ENCODE data around the gene CRYBB1.
A peak's percentile ranks its signal among the peaks of the same experiment; 100 is the strongest.

The CRYBB1 gene

DNA sequence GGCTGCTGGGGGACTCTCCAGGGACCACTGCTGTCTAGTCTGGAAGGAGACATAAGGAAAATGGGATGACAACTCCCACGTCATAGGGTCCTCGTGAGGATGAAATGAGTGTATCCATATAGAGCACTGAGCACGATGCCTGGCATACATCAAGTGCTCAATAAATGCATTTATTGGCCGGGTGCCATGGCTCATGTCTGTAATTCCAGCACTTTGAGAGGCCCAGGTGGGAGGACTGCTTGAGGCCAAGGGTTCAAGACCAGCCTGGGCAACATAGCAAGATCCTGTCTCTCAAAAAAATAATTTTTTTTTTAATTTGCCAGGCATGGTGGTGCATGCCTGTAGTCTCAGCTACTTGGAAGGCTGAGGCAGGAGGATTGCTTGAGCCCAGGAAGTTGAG, 15.7 kb downstream of the CRYBB1 start:
- DNase-seq = no peak

- DNase-seq = no peak
Observed at GRCh38 chr22:26601726-26602125, 16.1 kb downstream of the CRYBB1 start.

DNA sequence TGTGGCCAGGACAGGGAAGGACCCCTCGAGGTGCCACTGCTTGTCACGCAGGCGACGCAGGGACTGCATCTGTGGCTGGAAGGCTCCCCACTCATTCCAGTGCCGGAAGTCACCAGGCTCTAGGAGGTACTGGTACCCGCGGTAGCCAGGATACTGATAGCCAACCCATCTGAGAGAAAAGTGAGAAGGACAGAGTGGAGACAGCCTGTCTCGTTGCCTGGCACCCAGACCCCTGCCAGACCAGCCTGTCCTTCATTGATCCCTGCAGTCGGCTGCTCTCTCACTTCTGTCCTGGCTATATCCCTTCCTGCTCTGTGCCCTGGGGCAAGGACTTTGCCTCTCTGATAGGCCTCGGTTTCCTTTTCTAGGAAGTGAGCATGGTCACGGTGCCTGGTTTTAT, 18.3 kb downstream of the CRYBB1 start:
- no peak for DNase-seq

GRCh38 chr22:26597480-26597879, 20.3 kb downstream of the CRYBB1 start:
- no peak for DNase-seq

DNA sequence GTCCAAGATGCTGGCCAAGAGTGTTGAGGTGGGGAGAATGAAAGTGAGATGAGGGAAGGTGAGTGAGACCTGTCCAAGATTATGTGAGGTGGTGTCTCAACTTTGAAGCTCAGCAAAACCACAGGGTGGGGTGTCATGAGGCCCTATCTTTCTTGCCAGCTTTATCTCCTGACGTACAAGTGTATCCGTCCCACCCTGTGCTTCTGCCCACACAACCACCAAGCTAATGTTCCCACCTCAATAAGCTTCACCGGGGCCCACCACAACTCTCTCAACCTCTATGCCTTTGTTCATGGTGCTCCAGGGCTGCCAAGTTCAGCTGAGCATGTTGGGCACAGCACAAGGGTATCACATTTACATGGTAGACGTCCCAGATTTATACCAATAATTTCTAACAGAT, 20.8 kb downstream of the CRYBB1 start:
- peak; percentile 38 for DNase-seq

DNA sequence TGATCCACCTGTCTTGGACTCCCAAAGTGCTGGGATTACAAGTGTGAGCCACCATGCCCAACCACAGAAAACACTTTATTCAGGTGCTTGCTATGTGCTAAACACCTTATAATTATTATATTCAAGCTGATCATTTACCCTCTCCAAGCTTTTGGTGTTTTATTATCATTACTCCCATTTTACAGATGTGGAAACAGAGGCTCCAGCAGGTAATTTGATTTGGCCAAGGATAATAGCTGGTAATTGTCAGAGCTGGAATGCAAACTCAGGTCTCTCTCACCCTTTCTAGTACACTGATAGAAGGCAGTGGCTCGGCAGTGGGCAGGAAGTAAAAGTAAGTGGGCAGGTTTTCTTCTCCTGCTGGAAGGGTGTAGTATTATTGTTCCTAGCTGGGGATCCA, 24.1 kb downstream of the CRYBB1 start:
- no peak for DNase-seq

GRCh38 chr22:26592421-26592891, 25.4 kb downstream of the CRYBB1 start:
- DNase-seq = peak; percentile 38

- DNase-seq = peak; percentile 89
Observed at GRCh38 chr22:26589845-26590736, 27.7 kb downstream of the CRYBB1 start, which contains the start of gene TPST2. Gene TPST2, minus strand, starts transcription at chr22:26590132. Its CDS starts 48,502 bp downstream, at chr22:26541630.

DNA sequence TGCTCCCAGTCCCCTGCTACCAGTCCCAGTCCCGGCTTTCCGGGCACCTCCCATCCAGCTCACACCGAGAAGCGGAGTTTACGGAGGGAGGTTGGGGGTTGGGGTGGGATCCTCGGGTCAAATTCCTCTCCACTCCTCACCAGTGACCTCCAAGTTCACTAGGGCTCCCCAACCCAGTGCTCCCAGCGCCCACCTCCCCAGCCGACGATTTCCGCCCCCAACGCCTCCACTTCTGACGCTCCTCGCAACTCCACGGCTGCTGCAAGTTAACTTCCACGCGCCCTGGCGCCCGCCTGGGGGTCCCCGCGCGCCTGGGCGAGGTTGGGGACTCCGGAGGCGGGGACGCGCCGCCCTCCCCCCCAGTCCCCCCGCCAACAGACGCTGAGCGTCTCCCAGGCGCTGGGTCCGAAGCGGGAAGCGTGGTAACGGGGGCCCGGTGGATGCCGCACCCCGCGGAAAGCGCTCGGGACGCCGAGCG, 28.4 kb downstream of the CRYBB1 start:
- DNase-seq = no peak

GRCh38 chr22:26588729-26589366, 29.0 kb downstream of the CRYBB1 start:
- no peak for DNase-seq

DNA sequence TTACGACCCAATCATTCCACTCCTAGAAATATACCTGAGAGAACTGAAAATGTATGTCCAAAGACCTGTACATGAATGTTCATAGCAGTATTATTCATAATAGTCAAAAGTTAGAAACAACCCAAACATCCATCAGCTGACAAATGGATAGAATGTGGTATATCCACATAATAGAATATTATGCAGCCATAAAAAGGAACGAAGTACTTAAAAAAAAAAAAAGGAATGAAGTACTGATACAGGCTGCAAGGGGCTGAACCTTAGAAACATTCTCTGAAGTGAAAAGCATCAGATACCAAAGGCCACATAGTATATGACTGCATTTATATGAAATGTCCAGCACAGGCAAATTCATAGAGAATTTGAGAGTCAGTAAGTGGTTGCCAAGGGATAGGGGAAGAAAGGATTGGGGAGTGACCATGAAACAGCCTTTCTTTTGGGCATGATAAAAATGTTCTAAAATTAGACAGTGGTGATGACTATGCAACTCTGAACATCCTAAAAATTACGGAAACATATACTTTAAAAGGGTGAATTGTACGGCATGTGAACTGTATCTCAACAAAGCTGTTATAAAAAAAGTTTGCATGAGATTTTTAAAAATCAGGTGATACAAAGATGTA, 29.7 kb downstream of the CRYBB1 start:
- no peak for DNase-seq

- no peak for DNase-seq
Observed at GRCh38 chr22:26586556-26587325, 31.1 kb downstream of the CRYBB1 start.

- no peak for DNase-seq
Observed at GRCh38 chr22:26585104-26585790, 32.6 kb downstream of the CRYBB1 start.

- no peak for DNase-seq
Observed at GRCh38 chr22:26584010-26584409, 33.8 kb downstream of the CRYBB1 start.

DNA sequence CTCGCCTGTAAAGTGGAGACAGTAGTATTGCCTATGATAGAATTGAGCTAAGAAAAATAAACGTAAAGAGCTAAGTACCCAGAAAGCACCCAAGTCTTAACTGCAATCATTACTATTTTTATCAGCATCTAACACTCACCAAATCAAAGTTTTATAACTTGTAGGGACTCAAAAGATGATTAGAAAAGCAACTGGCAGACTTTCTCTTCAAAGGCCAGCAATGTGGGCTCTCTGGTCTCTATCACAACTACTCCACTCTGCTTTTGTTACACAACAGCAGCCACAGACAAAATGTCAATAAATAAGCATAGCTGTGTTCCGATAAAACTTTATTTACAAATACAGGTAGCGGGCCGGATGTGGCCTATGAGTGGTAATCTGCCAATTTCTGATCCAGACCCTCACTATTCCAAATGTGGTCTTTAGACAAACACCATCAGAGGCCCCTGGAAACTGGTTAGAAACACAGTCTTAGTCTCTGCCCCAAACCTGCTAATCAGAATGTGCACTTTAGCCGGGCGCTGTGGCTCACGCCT, 36.1 kb downstream of the CRYBB1 start:
- DNase-seq = no peak

GRCh38 chr22:26581026-26581425, 36.8 kb downstream of the CRYBB1 start:
- no peak for DNase-seq

GRCh38 chr22:26580240-26580962, 37.4 kb downstream of the CRYBB1 start:
- DNase-seq = no peak

DNA sequence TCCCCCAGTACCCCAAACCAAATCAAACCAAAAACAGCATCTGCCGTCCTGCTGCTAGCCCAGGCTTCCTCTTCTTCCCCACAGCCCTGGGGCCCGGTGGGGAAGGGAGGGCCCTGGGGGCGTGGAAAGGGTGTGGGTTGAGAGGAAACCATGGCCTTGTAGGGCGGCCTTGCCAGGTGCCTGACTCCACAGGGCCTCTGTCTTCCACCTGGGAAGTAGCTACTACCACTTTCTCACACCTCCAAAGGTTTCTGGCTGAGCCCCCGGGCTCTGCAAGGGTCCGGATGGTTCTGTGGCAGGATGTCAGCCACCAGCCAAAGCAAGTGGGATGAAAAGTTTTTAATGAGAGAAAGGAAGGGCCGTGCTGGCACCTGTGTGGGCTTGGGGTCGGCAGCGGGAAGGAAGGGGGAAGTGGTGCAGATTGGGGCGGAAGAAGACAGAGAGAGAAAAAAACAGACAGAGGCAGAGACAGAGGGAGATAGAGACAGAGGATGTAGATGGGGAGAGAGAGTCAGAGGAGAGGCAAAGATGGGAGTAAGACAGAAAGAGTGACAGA, 38.4 kb downstream of the CRYBB1 start:
- peak; percentile 52 for DNase-seq

DNA sequence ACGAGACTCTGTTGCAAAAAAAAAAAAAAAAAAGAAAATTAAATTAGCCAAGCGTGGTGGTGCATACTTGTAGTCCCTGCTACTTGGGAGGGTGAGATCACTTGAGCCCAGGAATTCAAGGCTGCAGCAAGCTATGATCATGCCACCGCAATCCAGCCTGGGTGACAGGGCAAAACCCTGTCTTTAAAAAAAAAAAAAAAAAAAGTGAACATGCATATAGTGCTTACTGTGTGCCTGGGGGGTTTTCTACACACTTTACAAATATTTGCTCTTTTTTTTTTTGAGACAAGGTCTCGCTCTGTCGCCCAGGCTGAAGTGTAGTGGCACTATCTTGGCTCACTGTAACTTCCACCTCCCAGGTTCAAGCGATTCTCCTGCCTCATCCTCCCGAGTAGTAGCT, 40.7 kb downstream of the CRYBB1 start:
- no peak for DNase-seq

- no peak for DNase-seq
Observed at GRCh38 chr22:26576026-26576680, 41.7 kb downstream of the CRYBB1 start.

Measured in activated T-cell treated with anti-CD3 and anti-CD28 coated beads, Interleukin-2, amount 50 U/mL, for 1 hour (primary cell).